GM23338 (cell line): ENCODE results near the gene FRAS1. TPM values are rescaled to one million over a fixed set of nuclear protein-coding genes. Genes with fewer than 3 reads are reported as not detected.

Experiments
- ATAC-seq: fragments of 200-7000 bp; cut with Tn5 transposase; 3 replicates; pipeline ENCODE4 v1.9.1; 2020
- DNase-seq: peaks from one replicate; pipeline ENCODE4 v3.0.0-alpha.2; 2015; ENCODE audit warnings: low spot score
- H2AFZ ChIP-seq: fragments of 200-600 bp; sonication (generic); 2 replicates; pipeline ENCODE4 v1.8.0; 2016; ENCODE audit warnings: antibody characterized with exemption, mild to moderate bottlenecking, moderate library complexity
- H3F3A ChIP-seq: fragments of 200-600 bp; sonication (generic); replicated peaks from 2 replicates; pipeline ENCODE4 v1.8.0; 2017; ENCODE audit warnings: antibody characterized with exemption, mixed run types, low read depth
- H3K27ac ChIP-seq: fragments of 200-600 bp; sonication (generic); 2 replicates; pipeline ENCODE4 v1.6.1; 2016; ENCODE audit warnings: low read depth
- H3K27me3 ChIP-seq: fragments of 200-600 bp; sonication (generic); 2 replicates; pipeline ENCODE4 v1.8.0; 2016; ENCODE audit warnings: mild to moderate bottlenecking, mixed run types, moderate library complexity; ENCODE audit not compliant: insufficient read depth
- H3K36me3 ChIP-seq: fragments of 200-600 bp; sonication (generic); 2 replicates; pipeline ENCODE4 v1.8.0; 2016; ENCODE audit warnings: mild to moderate bottlenecking; ENCODE audit not compliant: insufficient read depth
- H3K4me1 ChIP-seq: fragments of 200-600 bp; sonication (generic); 2 replicates; pipeline ENCODE4 v1.8.0; 2016; ENCODE audit warnings: mild to moderate bottlenecking, moderate library complexity; ENCODE audit not compliant: insufficient read depth
- H3K4me2 ChIP-seq: fragments of 200-600 bp; sonication (generic); 2 replicates; pipeline ENCODE4 v1.7.1; 2017; ENCODE audit warnings: mixed run types
- H3K4me3 ChIP-seq: fragments of 200-600 bp; sonication (generic); 2 replicates; pipeline ENCODE4 v1.6.1; 2016; ENCODE audit warnings: mixed run types
- H3K79me2 ChIP-seq: fragments of 200-600 bp; sonication (generic); replicated peaks from 2 replicates; pipeline ENCODE4 v1.8.0; 2017; ENCODE audit warnings: mild to moderate bottlenecking; ENCODE audit not compliant: insufficient read depth
- H3K9me2 ChIP-seq: fragments of 200-600 bp; sonication (generic); 2 replicates; pipeline ENCODE4 v1.8.0; 2017; ENCODE audit not compliant: insufficient read depth
- H4K20me1 ChIP-seq: fragments of 200-600 bp; sonication (generic); replicated peaks from 2 replicates; pipeline ENCODE4 v1.8.0; 2017; ENCODE audit warnings: mild to moderate bottlenecking; ENCODE audit not compliant: insufficient read depth
- H3K27ac Mint-ChIP-seq: 2 replicates; pipeline ENCODE4 v1.8.0; 2020; ENCODE audit warnings: inconsistent platforms, mild to moderate bottlenecking, moderate library complexity, mixed read lengths
- H3K27me3 Mint-ChIP-seq: 3 replicates; pipeline ENCODE4 v1.8.0; 2022; ENCODE audit warnings: low read depth, mild to moderate bottlenecking, moderate library complexity, mixed read lengths, inconsistent platforms; ENCODE audit not compliant: insufficient read depth, poor library complexity
- H3K36me3 Mint-ChIP-seq: 3 replicates; pipeline ENCODE4 v1.8.0; 2021; ENCODE audit warnings: low read depth, mild to moderate bottlenecking, inconsistent platforms, moderate library complexity, mixed read lengths
- H3K4me1 Mint-ChIP-seq: 3 replicates; pipeline ENCODE4 v1.8.0; 2020; ENCODE audit warnings: mild to moderate bottlenecking, inconsistent platforms, mixed read lengths
- H3K4me3 Mint-ChIP-seq: 3 replicates; pipeline ENCODE4 v1.8.0; 2021; ENCODE audit warnings: moderate library complexity, mild to moderate bottlenecking, inconsistent platforms, mixed read lengths
- H3K9me3 Mint-ChIP-seq: 3 replicates; pipeline ENCODE4 v1.8.0; 2020; ENCODE audit warnings: moderate library complexity, mild to moderate bottlenecking, inconsistent platforms, mixed read lengths
- CREB1 ChIP-seq: fragments of 250-450 bp; sonication (Bioruptor Pico); IDR thresholded peaks from 2 replicates; pipeline ENCODE4 v1.5.0; 2020; ENCODE audit warnings: low read depth, mild to moderate bottlenecking, moderate library complexity
- REST ChIP-seq: IDR thresholded peaks from one replicate; pipeline ENCODE4 v1.6.1; 2018; ENCODE audit warnings: antibody characterized with exemption; ENCODE audit not compliant: unreplicated experiment
- ZNF331 ChIP-seq: fragments of 250-450 bp; sonication (Bioruptor Pico); IDR thresholded peaks from 2 replicates; pipeline ENCODE4 v1.5.0; 2020; ENCODE audit warnings: low read depth, mild to moderate bottlenecking, moderate library complexity
- ZNF462 ChIP-seq: fragments of 250-450 bp; sonication (Bioruptor Pico); IDR thresholded peaks from 2 replicates; pipeline ENCODE4 v1.5.0; 2020; ENCODE audit warnings: mild to moderate bottlenecking, moderate library complexity
- polyA plus RNA-seq: library from polyadenylated mRNA; unstranded; fragments of >200 nt; fragmentation: Nextera tagmentation; extraction: Ambion mirVana; gene quantifications from 2 replicates; pipeline ENCODE4 v1.2.1, GENCODE V29; 2016
- total RNA-seq: library from RNA; depleted of rRNA; stranded (reverse); fragments of >200 nt; shearing (Covaris generic); gene quantifications from 2 replicates; pipeline ENCODE4 v1.2.3, GENCODE V29; 2014

Gene FRAS1
- total and polyA plus RNA-seq, 2 experiments from 2014 or later, result 12.4 to 108 TPM

- H3K9me3 Mint-ChIP-seq, result no peaks in the 10 kb centered on the region
- H3K4me3 Mint-ChIP-seq, result no peak overlapping the region
- no peak for ATAC-seq
- no peak overlapping the region; the same call in 1 of the 2 replicates for H3K27ac Mint-ChIP-seq
- no peak for DNase-seq
- peaks cover 2% of the 10 kb centered on the region for H3K27me3 Mint-ChIP-seq
- Histone ChIP-seq H3K4me2 (no peak overlapping the region), H3K27me3 (no peaks in the 10 kb centered on the region), H3K79me2 (no peaks in the 10 kb centered on the region), H4K20me1 (peaks cover 4% of the 10 kb centered on the region; the same call in 1 of the 2 replicates), H3K36me3 (peaks cover 19% of the 10 kb centered on the region), H2AFZ (no peak overlapping the region), H3K27ac (no peak overlapping the region), H3K9me2 (no peaks in the 10 kb centered on the region), H3K4me3 (no peak overlapping the region), H3K4me1 (no peaks in the 10 kb centered on the region), H3F3A (no peaks in the 10 kb centered on the region)
- no peaks in the 10 kb centered on the region for H3K4me1 Mint-ChIP-seq
- peaks cover 28% of the 10 kb centered on the region for H3K36me3 Mint-ChIP-seq
- no peak for TF ChIP-seq CREB1 (CRISPR knock-in tag)
Observed at GRCh38 chr4:78409612-78410202, 352.6 kb downstream of the FRAS1 start.

GRCh38 chr4:78410225-78410624 lies 353.1 kb downstream of the FRAS1 start:
- H3K4me3 Mint-ChIP-seq, result no peak overlapping the region
- H3F3A ChIP-seq, result no peaks in the 10 kb centered on the region
- no peaks in the 10 kb centered on the region for H3K79me2 ChIP-seq
- H4K20me1 ChIP-seq, result peaks cover 4% of the 10 kb centered on the region; the same call in 1 of the 2 replicates
- H3K36me3 Mint-ChIP-seq, result peaks cover 32% of the 10 kb centered on the region
- H3K4me1 ChIP-seq, result no peaks in the 10 kb centered on the region
- H3K4me3 ChIP-seq, result no peak overlapping the region
- H3K4me1 Mint-ChIP-seq, result no peaks in the 10 kb centered on the region
- H3K27me3 ChIP-seq, result no peaks in the 10 kb centered on the region
- TF ChIP-seq ZNF331 (CRISPR knock-in tag), result no peak
- no peak overlapping the region for H3K27ac ChIP-seq
- no peaks in the 10 kb centered on the region for H3K9me2 ChIP-seq
- peaks cover 2% of the 10 kb centered on the region for H3K27me3 Mint-ChIP-seq
- ATAC-seq (no peak), DNase-seq (no peak)
- no peak overlapping the region for H3K4me2 ChIP-seq
- peaks cover 19% of the 10 kb centered on the region for H3K36me3 ChIP-seq
- H3K27ac Mint-ChIP-seq, result no peak overlapping the region
- H3K9me3 Mint-ChIP-seq, result no peaks in the 10 kb centered on the region
- no peak overlapping the region for H2AFZ ChIP-seq

GRCh38 chr4:78410676-78411075 lies 353.6 kb downstream of the FRAS1 start:
- H3K36me3 Mint-ChIP-seq, result peaks cover 35% of the 10 kb centered on the region
- H3K36me3 ChIP-seq, result peaks cover 19% of the 10 kb centered on the region
- ATAC-seq, result no peak
- H3K27me3 Mint-ChIP-seq, result peaks cover 2% of the 10 kb centered on the region
- peaks cover 5% of the 10 kb centered on the region; the same call in 1 of the 2 replicates for H4K20me1 ChIP-seq
- H3F3A ChIP-seq, result no peaks in the 10 kb centered on the region
- no peak overlapping the region for H2AFZ ChIP-seq
- no peaks in the 10 kb centered on the region for H3K9me2 ChIP-seq
- no peaks in the 10 kb centered on the region for H3K9me3 Mint-ChIP-seq
- no peaks in the 10 kb centered on the region for H3K79me2 ChIP-seq
- no peak overlapping the region for H3K4me3 Mint-ChIP-seq
- DNase-seq, result no peak
- no peak overlapping the region for H3K4me3 ChIP-seq
- H3K4me2 ChIP-seq, result no peak overlapping the region
- no peaks in the 10 kb centered on the region for H3K4me1 ChIP-seq
- 0 out of 3 replicates have a peak, but pooled peaks cover 2% of the 10 kb centered on the region for H3K4me1 Mint-ChIP-seq
- no peak overlapping the region for H3K27ac ChIP-seq
- H3K27me3 ChIP-seq, result no peaks in the 10 kb centered on the region
- H3K27ac Mint-ChIP-seq, result no peak overlapping the region
- TF ChIP-seq ZNF462 (CRISPR knock-in tag), result no peak
- TF ChIP-seq REST, result no peak
